ENCODE measurements around the gene NR2F1.

The NR2F1 gene

GRCh38 chr5:93577854-93578812 is 4.9 kb upstream of the NR2F1 start:
- no peak for DNase-seq (ENCODE audit: low read depth in 2 of 2)

GRCh38 chr5:93578813-93579691 is 4.0 kb upstream of the NR2F1 start:
- no peak for DNase-seq (ENCODE audit: low read depth in 2 of 2)

GRCh38 chr5:93579692-93580062 is 3.3 kb upstream of the NR2F1 start:
- DNase-seq (ENCODE audit: low read depth in 2 of 2): no peak

- DNase-seq (ENCODE audit: low read depth in 2 of 2): no peak
Observed at GRCh38 chr5:93580063-93580926, 2.7 kb upstream of the NR2F1 start.

GRCh38 chr5:93580927-93581445 is 2.0 kb upstream of the NR2F1 start, which contains the start of gene NR2F1-AS1:
NR2F1-AS1 (minus strand) TSS chr5:93581219.
- DNase-seq (ENCODE audit: low read depth in 2 of 2): no peak

- DNase-seq (ENCODE audit: low read depth in 2 of 2): no peak
Observed at GRCh38 chr5:93582167-93582462, 907 bp upstream of the NR2F1 start.

GRCh38 chr5:93583439-93583767 is 381 bp downstream of the NR2F1 start:
- no peak for DNase-seq (ENCODE audit: low read depth in 2 of 2)

- no peak for DNase-seq (ENCODE audit: low read depth in 2 of 2)
Observed at GRCh38 chr5:93583768-93584595, 960 bp downstream of the NR2F1 start.

GRCh38 chr5:93584596-93585040 is 1.6 kb downstream of the NR2F1 start:
- DNase-seq (ENCODE audit: low read depth in 2 of 2): no peak

- no peak for DNase-seq (ENCODE audit: low read depth in 2 of 2)
Observed at GRCh38 chr5:93585041-93585766, 2.2 kb downstream of the NR2F1 start.

GRCh38 chr5:93585767-93586385 is 2.9 kb downstream of the NR2F1 start:
- DNase-seq (ENCODE audit: low read depth in 2 of 2): no peak

GRCh38 chr5:93586736-93587596 is 3.9 kb downstream of the NR2F1 start:
- no peak for DNase-seq (ENCODE audit: low read depth in 2 of 2)

GRCh38 chr5:93587597-93588351 is 4.8 kb downstream of the NR2F1 start:
- no peak for DNase-seq (ENCODE audit: low read depth in 2 of 2)

GRCh38 chr5:93588352-93589151 is 5.5 kb downstream of the NR2F1 start:
- no peak for DNase-seq (ENCODE audit: low read depth in 2 of 2)

GRCh38 chr5:93589152-93589828 is 6.3 kb downstream of the NR2F1 start:
- DNase-seq (ENCODE audit: low read depth in 2 of 2): no peak

GRCh38 chr5:93589829-93590215 is 6.8 kb downstream of the NR2F1 start:
- no peak for DNase-seq (ENCODE audit: low read depth in 2 of 2)

All from activated CD8-positive, alpha-beta memory T cell treated with anti-CD3 and anti-CD28 coated beads for 4 hours (primary cell).